Upper lobe of left lung (tissue), 4 donors: Measurements from ENCODE around the gene DNAAF8.

Source experiments
- EP300 ChIP-seq, 4 donors: sonication (generic); formaldehyde crosslinking; IDR thresholded peaks; one replicate each; pipeline ENCODE4 v1.5.1; 2017; ENCODE audit warnings: antibody characterized with exemption in 4 of 4, control low read depth in 2 of 4
- POLR2A ChIP-seq, 4 donors: fragments of 450-650 bp; IDR thresholded peaks; one replicate each; pipeline ENCODE4 v1.5.1; 2016 to 2017; ENCODE audit warnings: antibody characterized with exemption in 4 of 4, mild to moderate bottlenecking in 2 of 4
- POLR2AphosphoS5 ChIP-seq, 2 donors: sonication (generic); formaldehyde crosslinking; IDR thresholded peaks; one replicate each; pipeline ENCODE4 v1.5.1; 2017; ENCODE audit warnings: antibody characterized with exemption in 2 of 2
- TF ChIP-seq, protein P1 (sequence below), 6 experiments: fragments of 450-650 bp in 4 of 6; fragments of 200-600 bp in 2 of 6; sonication (generic) in 2 of 6; IDR thresholded peaks; one replicate each; pipeline ENCODE4 v1.5.1; 2016 to 2019; ENCODE audit warnings: antibody characterized with exemption in 6 of 6

DNA sequence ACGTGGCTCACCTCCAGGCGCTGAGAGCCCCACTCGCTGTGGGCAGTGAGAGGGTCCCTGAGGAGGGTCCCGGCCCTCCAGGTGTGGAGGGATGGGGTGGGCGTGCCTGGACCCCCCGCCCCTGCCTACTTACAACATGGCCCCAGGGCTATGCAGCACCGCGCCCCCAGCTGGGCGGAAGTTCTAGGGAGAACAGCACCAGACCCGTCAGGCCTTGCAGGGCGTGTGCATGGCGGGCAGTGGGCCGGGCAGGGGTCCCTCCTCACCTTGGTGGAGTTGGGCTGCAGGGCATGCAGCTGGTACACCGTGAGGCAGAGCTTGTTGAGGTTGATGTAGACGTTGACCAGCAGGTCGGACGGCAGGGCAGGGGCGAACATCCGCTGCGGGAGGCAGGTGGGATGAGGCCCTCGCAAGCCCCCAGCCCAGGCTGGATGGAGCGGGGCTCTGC, 63.5 kb downstream of the DNAAF8 start:
- TF ChIP-seq EP300 (IDR thresholded peaks at IDR 0.05) (no peak), POLR2A (IDR thresholded peaks at IDR 0.05) (no peak), POLR2AphosphoS5 (IDR thresholded peaks at IDR 0.05) (no peak)
- TF ChIP-seq, protein P1, sequence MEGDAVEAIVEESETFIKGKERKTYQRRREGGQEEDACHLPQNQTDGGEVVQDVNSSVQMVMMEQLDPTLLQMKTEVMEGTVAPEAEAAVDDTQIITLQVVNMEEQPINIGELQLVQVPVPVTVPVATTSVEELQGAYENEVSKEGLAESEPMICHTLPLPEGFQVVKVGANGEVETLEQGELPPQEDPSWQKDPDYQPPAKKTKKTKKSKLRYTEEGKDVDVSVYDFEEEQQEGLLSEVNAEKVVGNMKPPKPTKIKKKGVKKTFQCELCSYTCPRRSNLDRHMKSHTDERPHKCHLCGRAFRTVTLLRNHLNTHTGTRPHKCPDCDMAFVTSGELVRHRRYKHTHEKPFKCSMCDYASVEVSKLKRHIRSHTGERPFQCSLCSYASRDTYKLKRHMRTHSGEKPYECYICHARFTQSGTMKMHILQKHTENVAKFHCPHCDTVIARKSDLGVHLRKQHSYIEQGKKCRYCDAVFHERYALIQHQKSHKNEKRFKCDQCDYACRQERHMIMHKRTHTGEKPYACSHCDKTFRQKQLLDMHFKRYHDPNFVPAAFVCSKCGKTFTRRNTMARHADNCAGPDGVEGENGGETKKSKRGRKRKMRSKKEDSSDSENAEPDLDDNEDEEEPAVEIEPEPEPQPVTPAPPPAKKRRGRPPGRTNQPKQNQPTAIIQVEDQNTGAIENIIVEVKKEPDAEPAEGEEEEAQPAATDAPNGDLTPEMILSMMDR (IDR thresholded peaks at IDR 0.05), result no peak
